ENCODE results near the gene TMEM151B.

DNA sequence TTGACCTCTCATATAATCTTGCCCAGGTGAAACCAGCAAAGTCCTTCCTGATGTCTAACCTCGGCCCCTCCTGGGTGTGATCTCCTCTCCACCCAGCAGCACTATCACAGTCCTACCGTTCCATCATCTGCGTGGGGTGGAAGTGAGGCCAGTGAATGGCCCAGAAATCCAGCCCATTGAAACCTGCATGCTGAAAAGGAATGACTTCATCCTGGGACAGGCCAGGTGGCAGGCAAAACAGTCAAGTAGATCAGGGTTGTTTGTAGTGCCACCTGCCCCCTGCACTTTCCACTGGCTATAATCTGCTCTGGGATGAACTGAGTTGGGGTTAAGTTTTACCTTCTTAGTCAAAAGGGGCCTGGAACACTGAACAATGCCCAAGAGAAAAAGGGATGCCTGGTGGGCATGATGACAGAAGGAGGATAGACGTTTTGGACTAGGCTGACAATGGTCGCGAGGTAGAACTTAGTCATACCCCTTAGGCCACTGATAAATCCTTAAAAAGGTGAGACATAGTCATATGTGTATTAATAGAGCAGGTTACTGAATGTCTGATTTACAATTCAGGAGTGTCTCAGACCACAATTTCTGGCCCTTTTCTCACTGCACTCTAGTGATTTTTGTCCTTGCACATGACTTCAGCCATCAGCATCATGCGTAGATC lies 31.4 kb upstream of the TMEM151B start:
- TF ChIP-seq CTCF (CRISPR knock-in tag; IDR thresholded peaks at IDR 0.05) (no peak), RFXANK (CRISPR knock-in tag; IDR thresholded peaks at IDR 0.05) (no peak)
- TF ChIP-seq, protein P1, sequence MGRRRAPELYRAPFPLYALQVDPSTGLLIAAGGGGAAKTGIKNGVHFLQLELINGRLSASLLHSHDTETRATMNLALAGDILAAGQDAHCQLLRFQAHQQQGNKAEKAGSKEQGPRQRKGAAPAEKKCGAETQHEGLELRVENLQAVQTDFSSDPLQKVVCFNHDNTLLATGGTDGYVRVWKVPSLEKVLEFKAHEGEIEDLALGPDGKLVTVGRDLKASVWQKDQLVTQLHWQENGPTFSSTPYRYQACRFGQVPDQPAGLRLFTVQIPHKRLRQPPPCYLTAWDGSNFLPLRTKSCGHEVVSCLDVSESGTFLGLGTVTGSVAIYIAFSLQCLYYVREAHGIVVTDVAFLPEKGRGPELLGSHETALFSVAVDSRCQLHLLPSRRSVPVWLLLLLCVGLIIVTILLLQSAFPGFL (CRISPR knock-in tag; IDR thresholded peaks at IDR 0.05) = no peak

All from HepG2 (cell line).